ENCODE data around the gene EIF1. TPM values are rescaled to one million over a fixed set of nuclear protein-coding genes. Genes with fewer than 3 reads are reported as not detected.

EIF1 gene
- total and polyA plus RNA-seq, 4 donors: 372 to 801 (median 654) TPM

DNA sequence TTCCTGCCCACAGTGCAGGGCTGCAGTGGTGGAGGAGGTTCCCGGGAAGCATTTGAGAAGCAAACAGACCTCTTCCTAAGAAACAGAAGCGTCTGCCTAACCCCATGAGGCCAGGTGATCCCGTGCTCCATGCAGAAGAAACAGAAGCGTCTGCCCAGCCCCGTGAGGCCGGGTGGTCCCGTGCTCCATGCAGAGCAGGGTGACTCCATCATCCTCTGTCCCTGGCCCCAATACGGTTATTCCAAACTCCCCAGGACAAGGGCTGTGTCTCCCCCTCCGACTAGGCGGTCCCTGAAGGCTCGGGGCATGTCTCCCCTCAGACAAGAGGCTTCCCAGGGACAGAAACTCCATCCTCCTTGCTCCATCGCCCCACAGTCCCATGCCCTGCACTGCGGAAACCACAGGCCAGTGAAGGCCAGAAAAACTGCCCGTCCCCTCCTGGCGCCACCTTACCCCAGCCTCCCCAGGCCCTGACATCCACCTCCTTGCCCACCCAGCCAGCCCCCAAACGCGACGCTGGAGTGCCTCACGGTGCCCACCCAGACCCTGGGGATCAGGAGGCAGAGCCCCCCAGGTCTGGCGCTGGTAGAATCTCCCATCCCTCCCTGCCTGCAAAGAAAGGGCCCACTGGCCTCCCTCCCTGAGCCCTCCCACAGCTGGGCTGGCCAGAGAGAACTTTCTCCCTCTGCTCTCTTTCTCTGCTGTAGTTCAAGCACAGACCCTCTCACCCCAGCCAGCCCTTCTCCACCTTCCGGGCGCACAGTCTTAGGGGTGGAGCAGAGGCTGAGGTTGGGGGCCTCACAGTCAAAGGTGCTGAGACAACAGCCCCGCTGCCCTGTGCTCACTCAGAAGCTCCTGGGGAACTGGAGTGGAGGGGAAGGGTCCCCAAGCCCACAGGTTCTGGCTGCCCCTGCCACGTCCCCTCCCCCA lies 33.7 kb upstream of the EIF1 start:
- intact Hi-C loops (cut with DNase I): no loop called here

DNA sequence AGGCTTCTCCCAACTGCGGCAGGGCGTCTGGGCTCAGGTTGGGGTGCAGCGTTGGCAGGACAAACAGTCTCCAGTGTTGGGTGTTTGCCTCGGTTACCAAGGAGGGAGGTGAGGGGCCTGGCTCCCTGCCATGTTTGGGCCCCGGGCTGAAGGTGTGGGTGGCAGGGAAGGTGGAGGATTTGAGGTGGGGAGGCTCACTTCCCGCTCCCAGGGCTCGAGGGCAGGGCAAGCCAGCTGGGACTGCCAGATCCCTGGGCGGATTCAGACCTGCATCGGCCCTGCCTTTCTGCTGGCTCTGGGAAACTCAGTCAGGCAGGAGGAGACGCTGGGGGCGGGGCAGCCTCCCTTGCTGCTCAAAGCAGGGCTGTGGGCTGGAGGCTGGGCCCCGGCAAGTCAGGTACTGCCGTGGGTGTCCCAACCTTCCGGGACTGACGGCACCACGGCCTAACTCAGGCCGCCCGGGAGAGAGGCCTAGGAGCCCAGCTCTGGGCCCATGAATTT lies 33.0 kb upstream of the EIF1 start:
- Histone ChIP-seq H3K4me1 (ENCODE audit: control insufficient read depth in 1 of 2, insufficient read depth in 2 of 2, low read length in 2 of 2) (no peaks in the 10 kb centered on the region), H3K9me3 (ENCODE audit: control insufficient read depth, low read length) (no peaks in the 10 kb centered on the region), H3K36me3 (ENCODE audit: control insufficient read depth in 1 of 2, insufficient read depth in 2 of 2, low read length in 1 of 2) (no peaks in the 10 kb centered on the region), H3K27ac (ENCODE audit: low read depth in 1 of 2, low read length in 2 of 2) (no peak overlapping the region), H3K4me3 (ENCODE audit: low read length in 2 of 2) (no peak overlapping the region), H3K27me3 (ENCODE audit: control insufficient read depth in 1 of 2, insufficient read depth in 2 of 2, low read length in 1 of 2) (no peaks in the 10 kb centered on the region)
- 38% methylated on average over 18 of the region's 18 CpGs for WGBS, 2 donors
- no peak for DNase-seq
- ATAC-seq (ENCODE audit: low FRiP score): no peak
- intact Hi-C loops (cut with DNase I): no loop called here

More for the DNA sequence above, 33.7 kb upstream of the EIF1 start:
- Histone ChIP-seq H3K4me3 (ENCODE audit: low read length in 2 of 2) (no peak overlapping the region), H3K9me3 (ENCODE audit: control insufficient read depth, low read length) (no peaks in the 10 kb centered on the region), H3K27ac (ENCODE audit: low read depth in 1 of 2, low read length in 2 of 2) (no peak overlapping the region), H3K27me3 (ENCODE audit: control insufficient read depth in 1 of 2, insufficient read depth in 2 of 2, low read length in 1 of 2) (no peaks in the 10 kb centered on the region), H3K4me1 (ENCODE audit: control insufficient read depth in 1 of 2, insufficient read depth in 2 of 2, low read length in 2 of 2) (no peaks in the 10 kb centered on the region), H3K36me3 (ENCODE audit: control insufficient read depth in 1 of 2, insufficient read depth in 2 of 2, low read length in 1 of 2) (no peaks in the 10 kb centered on the region)
- ATAC-seq (ENCODE audit: low FRiP score) (no peak), DNase-seq (no peak)
- 83 to 85% methylated on average over 24 of the region's 24 CpGs for WGBS, 2 donors

DNA sequence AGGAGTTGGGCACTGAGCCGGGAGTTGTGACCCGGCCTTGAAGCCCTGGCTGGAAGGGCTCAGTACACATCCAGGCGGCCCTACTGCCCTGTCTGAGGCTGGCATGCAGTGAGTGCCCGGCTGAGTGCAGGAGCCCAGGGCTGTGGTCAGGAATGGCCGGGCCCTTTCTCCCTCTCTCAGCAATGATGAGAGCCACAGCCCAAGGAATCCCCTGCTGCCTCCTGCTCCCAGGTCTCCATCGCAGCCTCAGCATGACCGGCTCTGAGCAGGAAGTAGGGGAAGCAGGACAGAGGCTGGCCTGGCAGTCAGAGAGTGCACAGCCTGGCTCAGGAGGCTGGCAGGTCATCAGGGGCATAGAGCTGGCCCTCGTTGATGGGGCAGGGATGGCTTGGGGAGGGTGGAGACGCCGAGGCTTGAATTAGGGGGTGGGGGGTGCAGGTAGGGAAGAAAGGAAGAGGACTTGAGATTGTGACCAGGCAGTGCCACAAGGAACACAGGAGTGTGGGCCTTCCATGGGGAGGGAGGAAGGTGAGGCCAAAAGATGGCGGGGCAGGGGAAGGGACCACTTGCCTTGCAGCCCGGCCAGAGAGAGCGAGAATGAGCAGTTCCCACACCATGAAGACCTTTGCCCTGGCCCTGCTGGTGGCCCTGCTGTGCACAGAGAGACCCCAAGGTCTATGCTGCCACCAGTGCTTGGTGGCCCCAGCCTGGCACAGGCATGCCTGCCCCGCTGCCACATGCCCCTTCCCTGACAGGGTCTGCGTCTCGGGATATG lies 32.2 kb upstream of the EIF1 start:
- Histone ChIP-seq H3K36me3 (ENCODE audit: control insufficient read depth in 1 of 2, insufficient read depth in 2 of 2, low read length in 1 of 2) (no peaks in the 10 kb centered on the region), H3K27ac (ENCODE audit: low read depth in 1 of 2, low read length in 2 of 2) (no peak overlapping the region), H3K9me3 (ENCODE audit: control insufficient read depth, low read length) (no peaks in the 10 kb centered on the region), H3K27me3 (ENCODE audit: control insufficient read depth in 1 of 2, insufficient read depth in 2 of 2, low read length in 1 of 2) (no peaks in the 10 kb centered on the region), H3K4me1 (ENCODE audit: control insufficient read depth in 1 of 2, insufficient read depth in 2 of 2, low read length in 2 of 2) (no peaks in the 10 kb centered on the region), H3K4me3 (ENCODE audit: low read length in 2 of 2) (no peak overlapping the region)
- 92 to 93% methylated on average over 16 of the region's 16 CpGs for WGBS, 2 donors
- intact Hi-C loops (cut with DNase I): no loop called here
- DNase-seq (no peak), ATAC-seq (ENCODE audit: low FRiP score) (no peak)

DNA sequence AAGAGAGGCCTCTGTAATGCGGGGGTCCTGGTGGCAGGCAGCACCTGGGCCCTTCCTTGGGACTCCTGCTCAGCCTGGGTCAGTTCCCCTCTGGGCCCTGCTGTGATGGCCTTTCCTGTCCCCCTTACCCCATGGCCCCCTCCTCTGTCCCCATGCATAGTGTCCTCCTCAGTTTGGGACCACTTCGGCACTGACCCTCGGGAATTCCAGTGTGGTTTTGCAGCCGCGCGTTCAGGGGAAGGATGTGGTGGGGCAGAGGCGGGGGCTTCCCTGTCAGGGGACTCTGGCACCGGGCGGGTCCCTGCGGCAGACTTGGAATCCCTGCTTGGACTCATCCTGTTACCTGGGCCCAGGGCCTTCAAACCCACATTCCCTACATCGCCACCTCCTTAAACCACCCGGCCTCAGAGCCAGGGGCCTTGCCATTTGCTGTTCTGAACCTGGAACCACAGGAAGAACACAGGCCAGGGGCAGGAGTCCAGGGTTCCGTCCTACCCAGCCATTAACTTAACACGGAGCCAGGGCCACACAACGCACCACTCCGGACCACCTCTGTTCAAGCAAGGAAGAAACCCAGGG lies 31.4 kb upstream of the EIF1 start:
- Histone ChIP-seq H3K27ac (ENCODE audit: low read depth in 1 of 2, low read length in 2 of 2) (no peak overlapping the region), H3K4me3 (ENCODE audit: low read length in 2 of 2) (no peak overlapping the region), H3K4me1 (ENCODE audit: control insufficient read depth in 1 of 2, insufficient read depth in 2 of 2, low read length in 2 of 2) (no peaks in the 10 kb centered on the region), H3K27me3 (ENCODE audit: control insufficient read depth in 1 of 2, insufficient read depth in 2 of 2, low read length in 1 of 2) (no peaks in the 10 kb centered on the region), H3K36me3 (ENCODE audit: control insufficient read depth in 1 of 2, insufficient read depth in 2 of 2, low read length in 1 of 2) (no peaks in the 10 kb centered on the region), H3K9me3 (ENCODE audit: control insufficient read depth, low read length) (no peaks in the 10 kb centered on the region)
- DNase-seq (no peak), ATAC-seq (ENCODE audit: low FRiP score) (no peak)
- intact Hi-C loops (cut with DNase I): no loop called here
- 83 to 86% methylated on average over 16 of the region's 16 CpGs for WGBS, 2 donors

DNA sequence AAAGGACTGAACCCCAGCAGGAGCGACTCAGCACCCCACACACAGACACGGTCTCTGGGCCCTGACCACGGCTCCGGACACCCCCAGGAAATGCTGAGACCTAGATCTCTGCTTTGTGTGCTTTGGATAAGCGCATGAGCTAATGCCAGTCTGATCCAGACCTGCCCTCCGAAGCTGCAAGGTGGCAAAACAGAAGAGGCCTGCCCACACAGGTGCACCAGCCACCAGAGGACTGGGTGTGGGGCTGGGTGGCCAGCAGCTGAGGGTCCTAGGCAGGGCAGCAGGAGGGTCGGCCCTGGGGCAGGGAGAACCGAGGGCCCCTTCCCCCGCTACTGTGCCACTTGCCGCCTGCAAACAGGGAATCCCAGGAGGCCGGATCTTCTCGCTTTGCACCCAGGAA lies 30.7 kb upstream of the EIF1 start:
- H3K27ac ChIP-seq (ENCODE audit: low read depth in 1 of 2, low read length in 2 of 2): no peak overlapping the region
- H3K9me3 ChIP-seq (ENCODE audit: control insufficient read depth, low read length): no peaks in the 10 kb centered on the region
- H3K36me3 ChIP-seq (ENCODE audit: control insufficient read depth in 1 of 2, insufficient read depth in 2 of 2, low read length in 1 of 2): no peaks in the 10 kb centered on the region
- no peak overlapping the region for H3K4me3 ChIP-seq (ENCODE audit: low read length in 2 of 2)
- intact Hi-C loops (cut with DNase I): no loop called here
- no peak for DNase-seq
- H3K27me3 ChIP-seq (ENCODE audit: control insufficient read depth in 1 of 2, insufficient read depth in 2 of 2, low read length in 1 of 2): no peaks in the 10 kb centered on the region
- WGBS, 2 donors: 60 to 62% methylated on average over 12 of the region's 12 CpGs
- H3K4me1 ChIP-seq (ENCODE audit: control insufficient read depth in 1 of 2, insufficient read depth in 2 of 2, low read length in 2 of 2): no peaks in the 10 kb centered on the region
- ATAC-seq (ENCODE audit: low FRiP score): no peak

DNA sequence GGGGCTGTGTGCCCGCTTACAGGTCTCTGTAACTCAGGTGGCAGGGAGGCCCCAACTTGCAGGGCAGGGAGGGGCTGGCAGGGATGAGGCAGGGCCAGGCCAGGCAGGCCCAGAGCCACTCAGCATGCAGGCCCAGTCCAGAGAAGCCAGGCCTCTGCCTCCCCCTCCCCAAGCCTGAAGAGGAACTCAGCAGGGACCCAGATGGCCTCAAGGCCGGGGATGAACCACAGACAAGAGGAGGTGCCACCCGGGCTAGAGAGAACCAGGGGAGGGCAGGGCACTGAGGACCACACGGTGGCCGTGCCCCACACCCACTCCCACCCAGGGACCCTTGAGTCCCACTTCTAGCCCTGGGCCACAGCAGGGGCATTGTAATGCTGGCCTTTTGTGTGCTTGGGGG lies 29.8 kb upstream of the EIF1 start:
- no peak for DNase-seq
- Histone ChIP-seq H3K4me1 (ENCODE audit: control insufficient read depth in 1 of 2, insufficient read depth in 2 of 2, low read length in 2 of 2) (no peaks in the 10 kb centered on the region), H3K27me3 (ENCODE audit: control insufficient read depth in 1 of 2, insufficient read depth in 2 of 2, low read length in 1 of 2) (no peaks in the 10 kb centered on the region), H3K4me3 (ENCODE audit: low read length in 2 of 2) (no peak overlapping the region), H3K9me3 (ENCODE audit: control insufficient read depth, low read length) (no peaks in the 10 kb centered on the region), H3K36me3 (ENCODE audit: control insufficient read depth in 1 of 2, insufficient read depth in 2 of 2, low read length in 1 of 2) (no peaks in the 10 kb centered on the region), H3K27ac (ENCODE audit: low read depth in 1 of 2, low read length in 2 of 2) (no peak overlapping the region)
- no peak for ATAC-seq (ENCODE audit: low FRiP score)
- WGBS, 2 donors: 84% methylated on average over 4 to 5 of the region's 5 CpGs
- intact Hi-C loops (cut with DNase I): no loop called here

DNA sequence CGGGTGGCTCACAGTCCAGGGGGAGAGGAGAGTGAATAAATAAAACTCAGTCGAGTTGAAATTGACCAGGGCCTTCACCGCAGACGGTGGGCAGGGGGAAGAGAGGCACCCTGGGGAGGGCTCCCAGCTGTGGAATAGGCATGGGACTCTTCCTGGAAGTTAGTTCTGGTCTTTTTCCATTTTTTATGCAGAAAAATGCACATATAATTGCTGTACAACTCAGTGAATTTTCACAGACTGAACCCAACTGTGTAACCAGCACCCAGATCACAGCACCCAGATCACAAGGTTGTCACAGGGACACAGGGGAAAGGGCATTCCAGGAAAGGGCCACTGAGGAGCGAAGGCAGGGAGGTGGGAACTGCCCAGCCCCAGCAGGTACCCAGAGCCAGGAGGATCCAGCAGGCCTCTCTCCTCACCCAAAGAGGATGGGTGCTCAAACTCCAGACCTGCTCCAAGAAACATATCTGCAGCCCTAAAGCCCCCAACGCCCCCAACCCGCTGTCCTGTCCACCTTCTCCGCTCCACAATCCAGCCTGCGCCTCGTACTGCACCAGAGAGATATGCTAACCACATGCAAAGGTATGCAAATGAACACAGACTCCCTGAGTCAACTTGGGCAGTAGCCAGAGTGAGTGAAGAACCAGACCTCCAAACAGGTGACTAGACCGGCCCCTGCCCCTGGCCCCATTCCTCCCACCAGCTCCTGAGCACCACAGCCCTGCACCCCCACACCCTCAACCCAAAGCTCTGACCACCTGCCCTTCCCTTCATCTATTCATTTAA lies 29.1 kb upstream of the EIF1 start:
- H3K9me3 ChIP-seq (ENCODE audit: control insufficient read depth, low read length): no peaks in the 10 kb centered on the region
- no peak overlapping the region for H3K27ac ChIP-seq (ENCODE audit: low read depth in 1 of 2, low read length in 2 of 2)
- intact Hi-C loops (cut with DNase I): loop anchor here (5.0 to 10.0 kb wide), 3 partner anchors 82 to 1015 kb away; partner anchors contain the start of gene SMARCE1 (in 1 of the 2)
- DNase-seq (no peak), ATAC-seq (ENCODE audit: low FRiP score) (no peak)
- no peaks in the 10 kb centered on the region for H3K27me3 ChIP-seq (ENCODE audit: control insufficient read depth in 1 of 2, insufficient read depth in 2 of 2, low read length in 1 of 2)
- no peaks in the 10 kb centered on the region for H3K36me3 ChIP-seq (ENCODE audit: control insufficient read depth in 1 of 2, insufficient read depth in 2 of 2, low read length in 1 of 2)
- 85 to 86% methylated on average over 11 of the region's 11 CpGs for WGBS, 2 donors
- H3K4me3 ChIP-seq (ENCODE audit: low read length in 2 of 2): no peak overlapping the region
- no peaks in the 10 kb centered on the region for H3K4me1 ChIP-seq (ENCODE audit: control insufficient read depth in 1 of 2, insufficient read depth in 2 of 2, low read length in 2 of 2)

DNA sequence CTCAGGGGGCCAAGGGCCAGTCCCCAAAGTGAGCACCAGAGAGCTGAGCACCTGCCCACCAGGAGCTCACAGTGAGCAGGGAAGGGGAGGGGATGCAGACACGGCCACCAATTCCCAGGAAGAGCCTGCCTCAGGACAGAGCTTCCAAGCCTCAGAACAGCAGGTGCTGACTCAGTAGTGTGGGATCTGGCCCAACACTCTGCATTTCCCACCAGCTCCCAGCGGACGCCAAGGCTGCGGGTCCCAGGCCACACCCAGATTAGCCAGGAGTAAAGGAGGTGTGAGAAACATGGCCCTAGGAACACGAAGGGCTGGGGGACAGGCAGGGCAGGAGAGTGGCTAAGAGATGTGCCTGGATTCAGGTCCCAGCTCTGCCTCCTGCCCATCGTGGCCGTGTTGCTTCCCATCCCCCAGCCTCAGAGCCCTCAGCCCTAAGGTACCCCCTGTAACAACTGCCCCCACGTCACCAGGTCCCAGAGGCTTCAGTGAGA lies 28.4 kb upstream of the EIF1 start:
- Histone ChIP-seq H3K4me3 (ENCODE audit: low read length in 2 of 2) (no peak overlapping the region), H3K9me3 (ENCODE audit: control insufficient read depth, low read length) (no peaks in the 10 kb centered on the region), H3K36me3 (ENCODE audit: control insufficient read depth in 1 of 2, insufficient read depth in 2 of 2, low read length in 1 of 2) (no peaks in the 10 kb centered on the region), H3K27me3 (ENCODE audit: control insufficient read depth in 1 of 2, insufficient read depth in 2 of 2, low read length in 1 of 2) (no peaks in the 10 kb centered on the region), H3K4me1 (ENCODE audit: control insufficient read depth in 1 of 2, insufficient read depth in 2 of 2, low read length in 2 of 2) (no peaks in the 10 kb centered on the region), H3K27ac (ENCODE audit: low read depth in 1 of 2, low read length in 2 of 2) (no peak overlapping the region)
- no peak for DNase-seq
- intact Hi-C loops (cut with DNase I): loop anchor here (5.0 to 10.0 kb wide), 3 partner anchors 83 to 1015 kb away; partner anchors contain the start of gene SMARCE1 (in 1 of the 2)
- ATAC-seq (ENCODE audit: low FRiP score): no peak
- 62 to 72% methylated on average over 8 of the region's 8 CpGs for WGBS, 2 donors

Measured in aorta (tissue), 5 donors.